ENCODE data around the gene CDCA7L.

DNA sequence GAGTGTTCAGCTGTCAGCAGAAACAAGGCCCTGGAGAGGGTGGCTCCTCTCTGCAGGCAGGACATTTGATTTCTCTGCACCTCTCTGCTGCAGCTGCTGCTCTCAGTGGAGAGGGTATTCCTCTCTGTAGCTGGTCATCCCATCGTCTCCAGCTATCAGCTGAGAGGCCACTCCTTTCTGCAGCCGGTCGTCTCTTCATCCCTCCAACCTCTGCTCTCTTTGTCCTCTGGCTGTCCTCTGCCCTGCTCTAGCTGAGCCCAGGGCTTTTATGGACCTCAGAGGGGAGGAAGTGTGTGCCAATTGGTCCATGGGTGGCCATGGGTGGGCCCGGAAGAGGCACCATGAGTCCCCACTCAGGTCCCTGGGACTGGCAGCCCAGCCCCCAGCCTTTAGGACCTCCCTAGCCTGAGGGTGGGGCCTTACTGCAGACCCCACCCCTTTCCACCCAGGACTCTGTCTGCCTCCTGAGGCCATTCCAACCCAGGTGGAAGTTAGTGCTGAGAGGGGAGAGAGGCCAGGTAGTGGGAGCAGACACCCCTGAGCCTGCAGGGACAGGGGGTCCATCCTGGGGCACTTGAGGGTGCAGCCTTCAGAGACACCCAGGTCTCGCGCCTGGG lies 26.2 kb upstream of the CDCA7L start:
- TF ChIP-seq, protein P1, sequence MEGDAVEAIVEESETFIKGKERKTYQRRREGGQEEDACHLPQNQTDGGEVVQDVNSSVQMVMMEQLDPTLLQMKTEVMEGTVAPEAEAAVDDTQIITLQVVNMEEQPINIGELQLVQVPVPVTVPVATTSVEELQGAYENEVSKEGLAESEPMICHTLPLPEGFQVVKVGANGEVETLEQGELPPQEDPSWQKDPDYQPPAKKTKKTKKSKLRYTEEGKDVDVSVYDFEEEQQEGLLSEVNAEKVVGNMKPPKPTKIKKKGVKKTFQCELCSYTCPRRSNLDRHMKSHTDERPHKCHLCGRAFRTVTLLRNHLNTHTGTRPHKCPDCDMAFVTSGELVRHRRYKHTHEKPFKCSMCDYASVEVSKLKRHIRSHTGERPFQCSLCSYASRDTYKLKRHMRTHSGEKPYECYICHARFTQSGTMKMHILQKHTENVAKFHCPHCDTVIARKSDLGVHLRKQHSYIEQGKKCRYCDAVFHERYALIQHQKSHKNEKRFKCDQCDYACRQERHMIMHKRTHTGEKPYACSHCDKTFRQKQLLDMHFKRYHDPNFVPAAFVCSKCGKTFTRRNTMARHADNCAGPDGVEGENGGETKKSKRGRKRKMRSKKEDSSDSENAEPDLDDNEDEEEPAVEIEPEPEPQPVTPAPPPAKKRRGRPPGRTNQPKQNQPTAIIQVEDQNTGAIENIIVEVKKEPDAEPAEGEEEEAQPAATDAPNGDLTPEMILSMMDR (IDR thresholded peaks at IDR 0.05) = no peak
- TF ChIP-seq POLR2A (IDR thresholded peaks at IDR 0.05) = no peak
